H9 (cell line): Measurements from ENCODE around the gene HOXB8. TPM values are rescaled to one million over a fixed set of nuclear protein-coding genes. Genes with fewer than 3 reads are reported as not detected.

Source experiments
- DNase-seq: peaks from one replicate; pipeline ENCODE4 v3.0.0-alpha.2; 2017
- H2AFZ ChIP-seq: one replicate; pipeline ENCODE4 v1.6.1; 2013; ENCODE audit warnings: mild to moderate bottlenecking, low read length, control low read depth, moderate library complexity
- H2AK5ac ChIP-seq: 2 replicates; pipeline ENCODE4 v1.6.1; 2013; ENCODE audit warnings: low read length, control low read depth, mixed read lengths; ENCODE audit not compliant: insufficient read length
- H2BK120ac ChIP-seq: one replicate; pipeline ENCODE4 v1.6.1; 2013; ENCODE audit warnings: low read depth, mild to moderate bottlenecking, low read length, control low read depth, inconsistent platforms; ENCODE audit not compliant: poor library complexity, severe bottlenecking
- H2BK12ac ChIP-seq: 2 replicates; pipeline ENCODE4 v1.6.1; 2013; ENCODE audit warnings: low read length, control low read depth, mixed read lengths, low read depth; ENCODE audit not compliant: insufficient read length
- H2BK15ac ChIP-seq: 2 replicates; pipeline ENCODE4 v1.6.1; 2013; ENCODE audit warnings: low read depth, low read length, control low read depth
- H2BK20ac ChIP-seq: one replicate; pipeline ENCODE4 v1.6.1; 2013; ENCODE audit warnings: low read depth, mild to moderate bottlenecking, low read length, control low read depth, inconsistent platforms; ENCODE audit not compliant: poor library complexity, severe bottlenecking
- H2BK5ac ChIP-seq: 2 replicates; pipeline ENCODE4 v1.6.1; 2013; ENCODE audit warnings: low read length, control low read depth, mixed read lengths; ENCODE audit not compliant: insufficient read length
- H3K14ac ChIP-seq: 2 replicates; pipeline ENCODE4 v1.6.1; 2013; ENCODE audit warnings: low read length, control low read depth; ENCODE audit not compliant: insufficient read depth
- H3K18ac ChIP-seq: 2 replicates; pipeline ENCODE4 v1.6.1; 2013; ENCODE audit warnings: low read depth, mild to moderate bottlenecking, mixed read lengths, low read length, control low read depth; ENCODE audit not compliant: insufficient read length
- H3K23ac ChIP-seq: 2 replicates; pipeline ENCODE4 v1.6.1; 2013; ENCODE audit warnings: low read length, control low read depth, mixed read lengths, low read depth; ENCODE audit not compliant: insufficient read length
- H3K23me2 ChIP-seq: 2 replicates; pipeline ENCODE4 v1.6.1; 2013; ENCODE audit warnings: low read depth, mild to moderate bottlenecking, mixed read lengths, low read length, control low read depth; ENCODE audit not compliant: insufficient read length, poor library complexity, severe bottlenecking
- H3K27ac ChIP-seq: 2 replicates; pipeline ENCODE4 v1.5.1; 2013; ENCODE audit warnings: low read length, control low read depth, mixed read lengths, low read depth; ENCODE audit not compliant: insufficient read length
- H3K27me3 ChIP-seq: 2 replicates; pipeline ENCODE4 v1.6.1; 2013; ENCODE audit warnings: low read length, control low read depth, inconsistent platforms; ENCODE audit not compliant: insufficient read depth
- H3K4ac ChIP-seq: 2 replicates; pipeline ENCODE4 v1.6.1; 2013; ENCODE audit warnings: low read depth, mild to moderate bottlenecking, control low read depth, inconsistent platforms, low read length, moderate library complexity
- H3K4me1 ChIP-seq: 2 replicates; pipeline ENCODE4 v1.6.1; 2013; ENCODE audit warnings: low read length, control low read depth, inconsistent platforms; ENCODE audit not compliant: insufficient read depth
- H3K4me2 ChIP-seq: 2 replicates; pipeline ENCODE4 v1.6.1; 2013; ENCODE audit warnings: low read length, control low read depth, mixed read lengths; ENCODE audit not compliant: insufficient read length, insufficient read depth
- H3K56ac ChIP-seq: 2 replicates; pipeline ENCODE4 v1.6.1; 2013; ENCODE audit warnings: low read depth, mild to moderate bottlenecking, mixed read lengths, low read length, control low read depth; ENCODE audit not compliant: insufficient read length
- H3K79me1 ChIP-seq: 2 replicates; pipeline ENCODE4 v1.6.1; 2013; ENCODE audit warnings: low read depth, mild to moderate bottlenecking, moderate library complexity, low read length, control low read depth, inconsistent platforms; ENCODE audit not compliant: insufficient read depth, poor library complexity, severe bottlenecking
- H3K79me2 ChIP-seq: 2 replicates; pipeline ENCODE4 v1.6.1; 2013; ENCODE audit warnings: low read length, control low read depth, inconsistent platforms; ENCODE audit not compliant: insufficient read depth
- H3K9ac ChIP-seq: 2 replicates; pipeline ENCODE4 v1.6.1; 2013; ENCODE audit warnings: low read length, control low read depth, mixed read lengths; ENCODE audit not compliant: insufficient read length; ENCODE audit errors: extremely low read depth
- H3K9me3 ChIP-seq: one replicate; pipeline ENCODE4 v1.6.1; 2013; ENCODE audit warnings: low read depth, low read length, inconsistent platforms; ENCODE audit not compliant: control insufficient read depth
- H3T11ph ChIP-seq: one replicate; pipeline ENCODE4 v1.6.1; 2013; ENCODE audit warnings: mild to moderate bottlenecking, low read length, control low read depth, inconsistent platforms
- H4K20me1 ChIP-seq: one replicate; pipeline ENCODE4 v1.6.1; 2013; ENCODE audit not compliant: control insufficient read depth, insufficient read length, insufficient read depth
- H4K5ac ChIP-seq: 2 replicates; pipeline ENCODE4 v1.6.1; 2013; ENCODE audit warnings: low read depth, mild to moderate bottlenecking, mixed read lengths, low read length, control low read depth; ENCODE audit not compliant: insufficient read length
- H4K8ac ChIP-seq: replicated peaks from 2 replicates; pipeline ENCODE4 v1.6.1; 2013; ENCODE audit warnings: low read length, control low read depth, mixed read lengths, low read depth; ENCODE audit not compliant: insufficient read length
- H4K91ac ChIP-seq: 2 replicates; pipeline ENCODE4 v1.6.1; 2013; ENCODE audit warnings: low read depth, mild to moderate bottlenecking, moderate library complexity, mixed read lengths, low read length, control low read depth; ENCODE audit not compliant: insufficient read length
- H3K27ac Mint-ChIP-seq, 3 experiments: 2 replicates in 2 of 3; 3 replicates in 1 of 3; pipeline ENCODE4 v1.8.0; 2020 to 2021; ENCODE audit warnings: mixed read lengths in 3 of 3, mild to moderate bottlenecking in 1 of 3, moderate library complexity in 1 of 3
- H3K27me3 Mint-ChIP-seq: 2 replicates; pipeline ENCODE4 v1.8.0; 2021; ENCODE audit warnings: low read depth, mild to moderate bottlenecking, moderate library complexity, mixed read lengths
- H3K36me3 Mint-ChIP-seq, 3 experiments: 2 replicates in 2 of 3; 3 replicates in 1 of 3; pipeline ENCODE4 v1.8.0; 2020 to 2021; ENCODE audit warnings: low read depth in 3 of 3, mixed read lengths in 3 of 3; ENCODE audit not compliant: insufficient read depth in 1 of 3
- H3K4me1 Mint-ChIP-seq, 2 experiments: 2 replicates each; pipeline ENCODE4 v1.8.0; 2020; ENCODE audit warnings: mixed read lengths in 2 of 2
- H3K4me3 Mint-ChIP-seq, 2 experiments: 2 replicates in 1 of 2; 3 replicates in 1 of 2; pipeline ENCODE4 v1.8.0; 2020 to 2021; ENCODE audit warnings: mild to moderate bottlenecking in 2 of 2, mixed read lengths in 2 of 2, moderate library complexity in 1 of 2
- H3K9me3 Mint-ChIP-seq, 2 experiments: 2 replicates in 1 of 2; 3 replicates in 1 of 2; pipeline ENCODE4 v1.8.0; 2020; ENCODE audit warnings: mild to moderate bottlenecking in 2 of 2, mixed read lengths in 2 of 2, moderate library complexity in 1 of 2
- WGBS: extraction: QIAGEN DNeasy Blood & Tissue Kit; methylation state at CpG from one replicate; pipeline ENCODE4 v1.1.7; 2013; ENCODE audit warnings: missing lambda C conversion rate, low lambda C conversion rate, mixed read lengths; ENCODE audit not compliant: insufficient read length; ENCODE audit errors: extremely low coverage; 5-methylcytosine and 5-hydroxymethylcytosine counted together
- total RNA-seq: library from RNA; stranded (reverse); gene quantifications from 2 replicates; pipeline ENCODE4 v1.2.1, GENCODE V29; 2021
- TF ChIP-seq, protein P1 (sequence below): fragments of 200-600 bp; sonication (generic); conservative IDR thresholded peaks from 3 replicates; pipeline ENCODE4 v1.8.0; 2021; ENCODE audit warnings: antibody characterized with exemption, mild to moderate bottlenecking

Gene HOXB8
- total RNA-seq, 1 experiment from 2014 or later: not detected

DNA sequence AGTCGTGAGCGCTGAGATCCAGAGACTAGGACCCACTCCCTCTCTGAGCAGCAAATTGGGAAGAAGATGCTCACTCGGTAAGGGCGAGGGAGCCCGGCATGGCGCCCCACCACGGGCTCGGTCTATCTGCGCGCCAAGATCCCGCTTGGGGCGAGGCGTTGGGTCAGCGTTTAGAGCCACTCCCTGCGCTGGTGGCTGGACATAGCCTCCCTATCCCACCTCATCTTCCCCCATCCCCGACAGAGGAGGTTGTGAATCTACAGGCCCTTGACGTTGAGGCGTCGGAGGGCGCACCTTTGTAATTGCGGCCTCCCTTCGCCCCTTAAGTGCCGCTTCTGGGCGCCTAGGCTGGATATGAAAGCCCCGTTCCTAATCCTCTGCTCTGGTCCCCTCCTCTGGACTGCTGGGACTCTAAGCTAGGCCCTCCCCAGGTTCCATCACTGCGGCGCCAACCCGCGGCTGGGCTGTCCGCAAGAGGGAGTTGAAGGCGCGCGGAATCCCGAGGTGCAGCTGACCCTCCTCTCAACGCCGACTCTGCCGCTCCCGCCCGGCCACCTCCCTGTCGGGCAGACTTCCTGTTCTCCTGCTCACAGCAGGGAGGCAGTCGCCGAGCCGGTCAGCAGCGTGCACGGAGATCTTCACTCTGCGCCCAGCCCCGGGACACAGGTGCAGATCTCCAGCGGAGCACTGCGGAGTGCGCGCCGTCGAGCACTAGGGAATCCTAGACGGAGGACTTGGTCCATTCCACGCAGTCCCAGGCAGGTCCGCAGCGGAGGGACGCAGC lies 27.2 kb upstream of the HOXB8 start:
- Histone ChIP-seq H3K4me1 (no peaks in the 10 kb centered on the region), H3K23me2 (peaks cover 6% of the 10 kb centered on the region), H3K56ac (no peak overlapping the region), H2AFZ (no peak overlapping the region), H2AK5ac (no peak overlapping the region), H3K14ac (no peak overlapping the region), H3K4me2 (no peak overlapping the region), H3K79me2 (no peaks in the 10 kb centered on the region), H3K9me3 (no peaks in the 10 kb centered on the region), H4K20me1 (no peaks in the 10 kb centered on the region), H4K8ac (no peak overlapping the region), H3T11ph (no peak overlapping the region), H2BK5ac (no peak overlapping the region), H3K18ac (no peak overlapping the region), H4K5ac (no peak overlapping the region), H3K27ac (no peak overlapping the region), H2BK20ac (no peak overlapping the region), H3K9ac (no peak overlapping the region), H2BK12ac (no peak overlapping the region), H3K23ac (no peak overlapping the region), H2BK15ac (no peak overlapping the region), H2BK120ac (no peak overlapping the region), H4K91ac (no peak overlapping the region), H3K27me3 (peaks cover 99% of the 10 kb centered on the region), H3K4ac (no peak overlapping the region), H3K79me1 (no peaks in the 10 kb centered on the region)
- TF ChIP-seq, protein P1, sequence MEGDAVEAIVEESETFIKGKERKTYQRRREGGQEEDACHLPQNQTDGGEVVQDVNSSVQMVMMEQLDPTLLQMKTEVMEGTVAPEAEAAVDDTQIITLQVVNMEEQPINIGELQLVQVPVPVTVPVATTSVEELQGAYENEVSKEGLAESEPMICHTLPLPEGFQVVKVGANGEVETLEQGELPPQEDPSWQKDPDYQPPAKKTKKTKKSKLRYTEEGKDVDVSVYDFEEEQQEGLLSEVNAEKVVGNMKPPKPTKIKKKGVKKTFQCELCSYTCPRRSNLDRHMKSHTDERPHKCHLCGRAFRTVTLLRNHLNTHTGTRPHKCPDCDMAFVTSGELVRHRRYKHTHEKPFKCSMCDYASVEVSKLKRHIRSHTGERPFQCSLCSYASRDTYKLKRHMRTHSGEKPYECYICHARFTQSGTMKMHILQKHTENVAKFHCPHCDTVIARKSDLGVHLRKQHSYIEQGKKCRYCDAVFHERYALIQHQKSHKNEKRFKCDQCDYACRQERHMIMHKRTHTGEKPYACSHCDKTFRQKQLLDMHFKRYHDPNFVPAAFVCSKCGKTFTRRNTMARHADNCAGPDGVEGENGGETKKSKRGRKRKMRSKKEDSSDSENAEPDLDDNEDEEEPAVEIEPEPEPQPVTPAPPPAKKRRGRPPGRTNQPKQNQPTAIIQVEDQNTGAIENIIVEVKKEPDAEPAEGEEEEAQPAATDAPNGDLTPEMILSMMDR: peak; percentile 30; the same call in 2 of the 3 replicates
- Mint-ChIP-seq H3K27me3 (peaks cover 100% of the 10 kb centered on the region), H3K36me3 (no peaks in the 10 kb centered on the region; a peak in 1 of 7 replicates), H3K4me1 (peaks cover 14 to 21% of the 10 kb centered on the region in 2 experiments), H3K27ac (peak overlapping the region in 1 of 3 experiments; percentile 52; a peak in 1 of 7 replicates), H3K4me3 (peak overlapping the region in 1 of 2 experiments; percentile 62; a peak in 3 of 5 replicates), H3K9me3 (peaks cover 0 to 9% of the 10 kb centered on the region in 2 experiments; a peak in 3 of 5 replicates)
- WGBS: no CpG with 5 or more reads among the region's 58 CpGs
- peak; percentile 96 for DNase-seq
